ENCODE measurements around the gene PTPRN2.
"Not testable (repeated sequence)": the region's sequence is repeated elsewhere in the genome, so short reads cannot be mapped to it uniquely, and the experiment has no call there.

Gene PTPRN2

GRCh38 chr7:157727964-157728615 lies 859.5 kb downstream of the PTPRN2 start:
- DNase-seq (ENCODE audit: low spot score): no peak

- no peak for DNase-seq (ENCODE audit: low spot score)
Measured at GRCh38 chr7:157726764-157727163, 860.9 kb downstream of the PTPRN2 start.

- not testable (repeated sequence) for DNase-seq (ENCODE audit: low spot score)
Measured at GRCh38 chr7:157725312-157725711, 862.3 kb downstream of the PTPRN2 start.

GRCh38 chr7:157723205-157723604 lies 864.4 kb downstream of the PTPRN2 start:
- DNase-seq (ENCODE audit: low spot score): no peak

GRCh38 chr7:157722137-157723060 lies 865.2 kb downstream of the PTPRN2 start:
- no peak for DNase-seq (ENCODE audit: low spot score)

- no peak for DNase-seq (ENCODE audit: low spot score)
Measured at GRCh38 chr7:157721468-157722136, 866.0 kb downstream of the PTPRN2 start.

GRCh38 chr7:157719705-157720655 lies 867.6 kb downstream of the PTPRN2 start:
- no peak for DNase-seq (ENCODE audit: low spot score)

GRCh38 chr7:157719008-157719682 lies 868.5 kb downstream of the PTPRN2 start:
- DNase-seq (ENCODE audit: low spot score): no peak

- no peak for DNase-seq (ENCODE audit: low spot score)
Measured at GRCh38 chr7:157718303-157719007, 869.2 kb downstream of the PTPRN2 start.

GRCh38 chr7:157717211-157718174 lies 870.1 kb downstream of the PTPRN2 start:
- no peak for DNase-seq (ENCODE audit: low spot score)

- no peak for DNase-seq (ENCODE audit: low spot score)
Measured at GRCh38 chr7:157715938-157716280, 871.7 kb downstream of the PTPRN2 start.

GRCh38 chr7:157715071-157715937 lies 872.3 kb downstream of the PTPRN2 start:
- DNase-seq (ENCODE audit: low spot score): no peak

GRCh38 chr7:157714166-157715070 lies 873.2 kb downstream of the PTPRN2 start:
- no peak for DNase-seq (ENCODE audit: low spot score)

- DNase-seq (ENCODE audit: low spot score): no peak
Measured at GRCh38 chr7:157713591-157713990, 874.0 kb downstream of the PTPRN2 start.

- DNase-seq (ENCODE audit: low spot score): no peak
Measured at GRCh38 chr7:157712666-157713235, 874.9 kb downstream of the PTPRN2 start.

- no peak for DNase-seq (ENCODE audit: low spot score)
Measured at GRCh38 chr7:157711353-157711888, 876.2 kb downstream of the PTPRN2 start.

- no peak for DNase-seq (ENCODE audit: low spot score)
Measured at GRCh38 chr7:157710396-157710795, 877.2 kb downstream of the PTPRN2 start.
